IMR-90 (cell line): ENCODE results near the gene IGSF10. TPM values are rescaled to one million over a fixed set of nuclear protein-coding genes. Genes with fewer than 3 reads are reported as not detected.

Source experiments
- ATAC-seq: fragments of 200-7000 bp; cut with Tn5 transposase; 2 replicates; pipeline ENCODE4 v1.9.1; 2020; ENCODE audit warnings: low read depth, mild to moderate bottlenecking, moderate library complexity
- BruUV-seq: library from RNA; stranded (reverse); fragments of 400-500 nt; replicated peaks from 2 replicates; lab custom pipeline; 2021; lab: Mats Ljungman, UMichigan
- CTCF ChIA-PET: fragments of 300-600 bp; formaldehyde crosslinking; extraction: SDS; loops from one replicate; lab custom pipeline; 2021; ENCODE audit warnings: antibody characterized with exemption; lab: Yijun Ruan, JAX
- POLR2A ChIA-PET: fragments of 300-600 bp; sonication (Branson Sonifier 250); formaldehyde crosslinking; loops from one replicate; lab custom pipeline; 2022; ENCODE audit warnings: antibody characterized with exemption; ENCODE audit not compliant: unreplicated experiment; lab: Charles Lee
- DNase-seq: peaks from one replicate; pipeline ENCODE4 v3.0.0; 2013
- H2AFZ ChIP-seq: replicated peaks from 2 replicates; pipeline ENCODE3; 2013; ENCODE audit warnings: low read length, mild to moderate bottlenecking; ENCODE audit not compliant: poor library complexity
- H2AK5ac ChIP-seq: 2 replicates; pipeline ENCODE4 v1.6.1; 2013; ENCODE audit warnings: low read depth, low read length, inconsistent platforms
- H2AK9ac ChIP-seq: replicated peaks from 2 replicates; pipeline ENCODE3; 2013; ENCODE audit warnings: mild to moderate bottlenecking, low read depth, low read length, moderate library complexity; ENCODE audit not compliant: poor library complexity
- H2BK120ac ChIP-seq: 2 replicates; pipeline ENCODE4 v1.6.1; 2013; ENCODE audit warnings: low read depth, low read length, inconsistent platforms
- H2BK15ac ChIP-seq: 3 replicates; pipeline ENCODE4 v1.6.1; 2013; ENCODE audit warnings: low read depth, low read length, inconsistent platforms
- H2BK20ac ChIP-seq: 2 replicates; pipeline ENCODE4 v1.6.1; 2013; ENCODE audit warnings: low read depth, mild to moderate bottlenecking, inconsistent platforms, low read length, moderate library complexity
- H2BK5ac ChIP-seq: 2 replicates; pipeline ENCODE4 v1.6.1; 2013; ENCODE audit warnings: mild to moderate bottlenecking, low read depth, low read length, inconsistent platforms; ENCODE audit not compliant: poor library complexity, severe bottlenecking
- H3K14ac ChIP-seq: replicated peaks from 2 replicates; pipeline ENCODE4 v1.6.1; 2013; ENCODE audit warnings: low read depth, low read length, inconsistent platforms
- H3K18ac ChIP-seq: 2 replicates; pipeline ENCODE4 v1.6.1; 2013; ENCODE audit warnings: low read depth, low read length, control low read depth
- H3K23ac ChIP-seq: 2 replicates; pipeline ENCODE4 v1.6.1; 2013; ENCODE audit warnings: low read depth, low read length, inconsistent platforms
- H3K27ac ChIP-seq: 2 replicates; pipeline ENCODE4 v1.5.1; 2013; ENCODE audit warnings: mild to moderate bottlenecking, control low read depth, low read length; ENCODE audit not compliant: insufficient read depth
- H3K27me3 ChIP-seq: 2 replicates; pipeline ENCODE4 v1.6.1; 2013; ENCODE audit warnings: low read length; ENCODE audit not compliant: control insufficient read depth, insufficient read depth
- H3K36me3 ChIP-seq: 2 replicates; pipeline ENCODE4 v1.6.1; 2013; ENCODE audit warnings: low read length, mixed read lengths; ENCODE audit not compliant: control insufficient read depth, insufficient read depth
- H3K4ac ChIP-seq: 2 replicates; pipeline ENCODE4 v1.6.1; 2013; ENCODE audit warnings: low read depth, low read length, inconsistent platforms
- H3K4me1 ChIP-seq: 2 replicates; pipeline ENCODE4 v1.6.1; 2013; ENCODE audit warnings: low read length, mixed read lengths; ENCODE audit not compliant: control insufficient read depth, insufficient read depth
- H3K4me2 ChIP-seq: 2 replicates; pipeline ENCODE4 v1.6.1; 2013; ENCODE audit warnings: low read depth, mild to moderate bottlenecking, control low read depth, low read length, moderate library complexity
- H3K4me3 ChIP-seq: 2 replicates; pipeline ENCODE4 v1.5.1; 2013; ENCODE audit warnings: low read depth, mild to moderate bottlenecking, control low read depth, low read length, moderate library complexity; ENCODE audit not compliant: insufficient read depth
- H3K56ac ChIP-seq: 2 replicates; pipeline ENCODE4 v1.6.1; 2013; ENCODE audit warnings: low read length, inconsistent platforms; ENCODE audit not compliant: insufficient read depth; ENCODE audit errors: extremely low read depth
- H3K79me1 ChIP-seq, 2 experiments: 2 replicates each; pipeline ENCODE4 v1.6.1; 2013; ENCODE audit warnings: low read length in 2 of 2, inconsistent platforms in 1 of 2, low read depth in 1 of 2
- H3K9ac ChIP-seq: 2 replicates; pipeline ENCODE4 v1.6.1; 2013; ENCODE audit warnings: low read depth, low read length, control low read depth
- H3K9me1 ChIP-seq: 2 replicates; pipeline ENCODE4 v1.6.1; 2013; ENCODE audit warnings: low read length, inconsistent platforms; ENCODE audit not compliant: insufficient read depth
- H3K9me3 ChIP-seq: 2 replicates; pipeline ENCODE4 v1.6.1; 2013; ENCODE audit warnings: low read length; ENCODE audit not compliant: control insufficient read depth, insufficient read depth
- H4K20me1 ChIP-seq: 2 replicates; pipeline ENCODE4 v1.6.1; 2013; ENCODE audit warnings: low read length, inconsistent platforms; ENCODE audit not compliant: insufficient read depth
- H4K5ac ChIP-seq: 2 replicates; pipeline ENCODE4 v1.6.1; 2013; ENCODE audit warnings: mild to moderate bottlenecking, low read depth, low read length, control low read depth
- H4K8ac ChIP-seq, 2 experiments: 2 replicates each; pipeline ENCODE4 v1.6.1; 2013; ENCODE audit warnings: low read depth in 2 of 2, low read length in 2 of 2, control low read depth in 1 of 2, inconsistent platforms in 1 of 2
- H4K91ac ChIP-seq: 2 replicates; pipeline ENCODE4 v1.6.1; 2013; ENCODE audit warnings: low read depth, low read length, inconsistent platforms; ENCODE audit not compliant: insufficient read depth
- BHLHE40 ChIP-seq: fragments of 150-350 bp; IDR thresholded peaks from 2 replicates; pipeline ENCODE4 v1.6.1; 2016; ENCODE audit warnings: mild to moderate bottlenecking, low read depth, low read length
- CEBPB ChIP-seq: IDR thresholded peaks from 2 replicates; pipeline ENCODE4 v1.6.1; 2012; ENCODE audit warnings: low read depth, low read length, improper control_type of control experiment
- CHD1 ChIP-seq: IDR thresholded peaks from 2 replicates; pipeline ENCODE4 v1.6.1; 2012; ENCODE audit warnings: low read depth, low read length, improper control_type of control experiment
- CTCF ChIP-seq: conservative IDR thresholded peaks from 2 replicates; pipeline ENCODE4 v1.5.1; 2012; ENCODE audit warnings: mild to moderate bottlenecking, low read depth, low read length, improper control_type of control experiment
- ELK1 ChIP-seq: fragments of 150-350 bp; IDR thresholded peaks from 2 replicates; pipeline ENCODE4 v1.6.1; 2016; ENCODE audit warnings: low read depth, mild to moderate bottlenecking, low read length, moderate library complexity, borderline replicate concordance
- FOS ChIP-seq: fragments of 150-350 bp; IDR thresholded peaks from 2 replicates; pipeline ENCODE4 v1.6.1; 2016; ENCODE audit warnings: low read depth, low read length
- MAFK ChIP-seq: IDR thresholded peaks from 2 replicates; pipeline ENCODE4 v1.6.1; 2012; ENCODE audit warnings: low read depth, low read length, improper control_type of control experiment
- MAZ ChIP-seq: IDR thresholded peaks from 2 replicates; pipeline ENCODE4 v1.6.1; 2012; ENCODE audit warnings: low read depth, mild to moderate bottlenecking, low read length, improper control_type of control experiment, moderate library complexity, borderline replicate concordance
- MXI1 ChIP-seq: IDR thresholded peaks from 2 replicates; pipeline ENCODE4 v1.6.1; 2012; ENCODE audit warnings: low read depth, mild to moderate bottlenecking, low read length, moderate library complexity, borderline replicate concordance
- NFE2L2 ChIP-seq: fragments of 150-350 bp; IDR thresholded peaks from 2 replicates; pipeline ENCODE4 v1.6.1; 2016; ENCODE audit warnings: low read depth, mild to moderate bottlenecking, low read length
- POLR2A ChIP-seq: IDR thresholded peaks from 2 replicates; pipeline ENCODE4 v1.6.1; 2012; ENCODE audit warnings: mild to moderate bottlenecking, low read depth, low read length
- RAD21 ChIP-seq: IDR thresholded peaks from 2 replicates; pipeline ENCODE4 v1.6.1; 2012; ENCODE audit warnings: low read length, improper control_type of control experiment
- RCOR1 ChIP-seq: IDR thresholded peaks from 2 replicates; pipeline ENCODE4 v1.6.1; 2012; ENCODE audit warnings: mild to moderate bottlenecking, low read length, improper control_type of control experiment; ENCODE audit not compliant: insufficient replicate concordance
- RFX5 ChIP-seq: IDR thresholded peaks from 2 replicates; pipeline ENCODE4 v1.8.0; 2012; ENCODE audit warnings: low read depth, mild to moderate bottlenecking, low read length, moderate library complexity
- SMC3 ChIP-seq: fragments of 150-350 bp; IDR thresholded peaks from 2 replicates; pipeline ENCODE4 v1.6.1; 2016; ENCODE audit warnings: low read depth, mild to moderate bottlenecking, antibody characterized with exemption, low read length, moderate library complexity
- USF2 ChIP-seq: fragments of 150-350 bp; IDR thresholded peaks from 2 replicates; pipeline ENCODE4 v1.6.1; 2017; ENCODE audit warnings: mild to moderate bottlenecking, antibody characterized with exemption, low read length, low read depth
- WGBS, 2 experiments: methylation state at CpG; one replicate each; pipeline versions ENCODE4 v1.1.5 to v1.1.7; 2013; ENCODE audit warnings: missing lambda C conversion rate in 2 of 2; ENCODE audit not compliant: insufficient read length in 1 of 2; ENCODE audit errors: extremely low coverage in 2 of 2; 5-methylcytosine and 5-hydroxymethylcytosine counted together
- dilution Hi-C: fragments of 300-500 bp; cut with HindIII; formaldehyde crosslinking; loops from one replicate; pipeline ENCODE4 v1.14.3; 2018; ENCODE audit warnings: low sequenced_read_pairs; ENCODE audit not compliant: unreplicated experiment
- in situ Hi-C: fragments of 300-500 bp; cut with MboI; formaldehyde crosslinking; loops from 3 replicates; pipeline ENCODE4 v1.14.3; 2019; ENCODE audit warnings: low sequenced_read_pairs, inconsistent platforms, mixed read lengths
- intact Hi-C: fragments of 100-400 bp; cut with micrococcal nuclease; formaldehyde crosslinking; loops from 2 replicates; pipeline ENCODE4 v1.10.0; 2022
- polyA plus RNA-seq, 3 experiments: library from polyadenylated mRNA; depleted of rRNA; stranded (reverse); fragments of >200 nt; gene quantifications; 2 replicates each; pipeline ENCODE4 v1.2.3, GENCODE V29; 2012; ENCODE audit warnings: low replicate concordance in 1 of 3
- total RNA-seq: library from RNA; depleted of rRNA; stranded (reverse); fragments of >200 nt; gene quantifications from 2 replicates; pipeline ENCODE4 v1.2.3, GENCODE V29; 2012

IGSF10 gene
- total and polyA plus RNA-seq, 2 of the 4 experiments (the other 2 are of a cell fraction) = under 0.01 to 0.07 TPM

GRCh38 chr3:151443583-151443982 is 17.3 kb downstream of the IGSF10 start:
- no TSS peak for BruUV-seq
- in situ Hi-C loops = no loop called here

More at GRCh38 chr3:151443583-151443982, 17.3 kb downstream of the IGSF10 start:
- no peaks in the 10 kb centered on the region for H3K9me1 ChIP-seq
- H4K8ac ChIP-seq = no peak overlapping the region
- H2AK9ac ChIP-seq = no peak overlapping the region
- H4K5ac ChIP-seq = no peak overlapping the region
- no peaks in the 10 kb centered on the region for H3K4me1 ChIP-seq
- no peak overlapping the region for H2AK5ac ChIP-seq
- H2BK120ac ChIP-seq = no peak overlapping the region
- no peaks in the 10 kb centered on the region for H4K20me1 ChIP-seq
- H3K27ac ChIP-seq = no peak overlapping the region
- H3K79me1 ChIP-seq = no peaks in the 10 kb centered on the region
- H3K14ac ChIP-seq = no peak overlapping the region
- no peak overlapping the region; the same call in 1 of the 2 replicates for H4K91ac ChIP-seq
- H3K27me3 ChIP-seq = no peaks in the 10 kb centered on the region
- H3K18ac ChIP-seq = no peak overlapping the region
- no peak overlapping the region for H2AFZ ChIP-seq
- POLR2A ChIA-PET = interaction anchor here (0.5 kb wide), 1 partner anchor 16 kb away, joined by 3 read pairs; no protein-coding TSS in a partner anchor
- intact Hi-C loops (no loop called here), dilution Hi-C loops (no loop called here)
- CTCF ChIA-PET = interaction anchor here (1.8 kb wide), 1 partner anchor 25 kb away, joined by 7 read pairs; no protein-coding TSS in a partner anchor
- H3K4me2 ChIP-seq = no peak overlapping the region
- H3K56ac ChIP-seq = no peak overlapping the region
- H3K9ac ChIP-seq = no peak overlapping the region
- no peak overlapping the region for H3K23ac ChIP-seq
- DNase-seq (no peak), ATAC-seq (no peak)
- no peak overlapping the region for H3K4me3 ChIP-seq
- no peak overlapping the region for H2BK5ac ChIP-seq
- TF ChIP-seq CEBPB (no peak), POLR2A (no peak), NFE2L2 (no peak), MAZ (no peak), RAD21 (no peak), FOS (no peak), SMC3 (no peak), CTCF (no peak), MXI1 (no peak), CHD1 (no peak), ELK1 (no peak), RCOR1 (no peak), BHLHE40 (no peak), USF2 (no peak), RFX5 (no peak), MAFK (no peak)
- H3K4ac ChIP-seq = no peak overlapping the region
- H2BK20ac ChIP-seq = no peak overlapping the region
- no peaks in the 10 kb centered on the region for H3K9me3 ChIP-seq
- no peak overlapping the region for H2BK15ac ChIP-seq
- WGBS, 2 experiments = 100% methylated on average over 1 of the region's 7 CpGs; no CpG with 5 or more reads in 1 of the 2 experiments
- H3K36me3 ChIP-seq = no peaks in the 10 kb centered on the region
